K562 (cell line): ENCODE results near the gene PTPN7. TPM values are rescaled to one million over a fixed set of nuclear protein-coding genes. Genes with fewer than 3 reads are reported as not detected.

Source experiments
- ATAC-seq: fragments of 200-7000 bp; cut with Tn5 transposase; 3 replicates; pipeline ENCODE4 v1.9.1; 2020; ENCODE audit warnings: moderate library complexity
- BruUV-seq: library from RNA; stranded (reverse); fragments of 400-500 nt; replicated peaks from 2 replicates; lab custom pipeline; 2021; lab: Mats Ljungman, UMichigan
- CTCF ChIA-PET: fragments of 300-600 bp; formaldehyde crosslinking; extraction: SDS; loops from one replicate; lab custom pipeline; 2021; ENCODE audit warnings: low intra/inter-chr PET ratio; lab: Yijun Ruan, JAX
- POLR2A ChIA-PET: fragments of 300-600, 350-650 bp; sonication (Branson Sonifier 250); formaldehyde crosslinking; extraction: SDS; loops from one replicate; lab custom pipeline; 2021; ENCODE audit warnings: antibody characterized with exemption, inconsistent platforms; lab: Yijun Ruan, JAX
- DNase-seq, 4 experiments: peaks; one replicate each; pipeline versions ENCODE4 v3.0.0 to v3.0.0-alpha.2; 2011 to 2018; ENCODE audit warnings: low spot score in 3 of 4, mixed read lengths in 3 of 4; ENCODE audit errors: extremely low read depth in 1 of 4
- FAIRE-seq: peaks from 2 replicates; lab custom pipeline; 2011; peaks lifted over from hg19 to GRCh38; lab: Jason Lieb, UNC
- H2AFZ ChIP-seq: 2 replicates; pipeline ENCODE4 v1.6.0; 2011; ENCODE audit warnings: low read depth, low read length, control low read depth, inconsistent platforms
- H3K27ac ChIP-seq: fragments of 200-600 bp; 3 replicates; pipeline ENCODE4 v1.8.0; 2011; ENCODE audit warnings: low read depth, mild to moderate bottlenecking, control low read depth, inconsistent platforms, low read length, moderate library complexity, mixed read lengths; ENCODE audit errors: extremely low read depth
- H3K27me3 ChIP-seq, 2 experiments: fragments of 300-600 bp in 1 of 2; 2 replicates in 1 of 2; 3 replicates in 1 of 2; pipeline versions ENCODE4 v1.6.0 to v1.8.0; 2011; ENCODE audit warnings: inconsistent platforms in 2 of 2, low read length in 2 of 2, mild to moderate bottlenecking in 1 of 2, mixed read lengths in 1 of 2, moderate library complexity in 1 of 2; ENCODE audit not compliant: control insufficient read depth in 2 of 2, insufficient read depth in 2 of 2
- H3K36me3 ChIP-seq: fragments of 300-600 bp; 3 replicates; pipeline ENCODE4 v1.8.0; 2011; ENCODE audit warnings: mild to moderate bottlenecking, low read length, inconsistent platforms; ENCODE audit not compliant: control insufficient read depth, insufficient read depth
- H3K4me1 ChIP-seq, 2 experiments: fragments of 200-600 bp in 1 of 2; replicated peaks in 1 of 2; 2 replicates in 1 of 2; 3 replicates in 1 of 2; pipeline versions ENCODE4 v1.5.1 to v1.8.0; 2011; ENCODE audit warnings: inconsistent platforms in 2 of 2, low read length in 2 of 2, mild to moderate bottlenecking in 1 of 2, mixed read lengths in 1 of 2, moderate library complexity in 1 of 2; ENCODE audit not compliant: control insufficient read depth in 2 of 2, insufficient read depth in 2 of 2
- H3K4me2 ChIP-seq: 2 replicates; pipeline ENCODE4 v1.6.1; 2011; ENCODE audit warnings: low read length, control low read depth, inconsistent platforms, mixed read lengths; ENCODE audit not compliant: insufficient read depth
- H3K4me3 ChIP-seq: fragments of 200-600 bp; sonication (generic), shearing (Covaris generic); 2 replicates; pipeline ENCODE4 v1.5.1; 2016; ENCODE audit warnings: control low read depth, inconsistent platforms
- H3K79me2 ChIP-seq: fragments of 200-600 bp; 3 replicates; pipeline ENCODE4 v1.8.0; 2011; ENCODE audit warnings: low read length, inconsistent platforms; ENCODE audit not compliant: control insufficient read depth, insufficient read depth
- H3K9ac ChIP-seq, 2 experiments: 2 replicates each; pipeline versions ENCODE4 v1.6.0 to v1.6.1; 2011; ENCODE audit warnings: low read depth in 2 of 2, low read length in 2 of 2, control low read depth in 1 of 2, inconsistent platforms in 1 of 2, mild to moderate bottlenecking in 1 of 2, mixed read lengths in 1 of 2; ENCODE audit not compliant: insufficient read depth in 1 of 2
- H3K9me1 ChIP-seq: one replicate; pipeline ENCODE4 v1.6.0; 2011; ENCODE audit warnings: inconsistent platforms, mild to moderate bottlenecking, low read length, moderate library complexity; ENCODE audit not compliant: control insufficient read depth, insufficient read depth
- H3K9me3 ChIP-seq: replicated peaks from 2 replicates; pipeline ENCODE4 v1.5.1; 2011; ENCODE audit warnings: low read depth, low read length, inconsistent platforms; ENCODE audit not compliant: control insufficient read depth, insufficient read depth
- H4K20me1 ChIP-seq: replicated peaks from 2 replicates; pipeline ENCODE4 v1.6.1; 2011; ENCODE audit warnings: low read length, inconsistent platforms, mixed read lengths; ENCODE audit not compliant: control insufficient read depth, insufficient read depth
- ARHGAP35 ChIP-seq: fragments of 450-650 bp; IDR thresholded peaks from 2 replicates; pipeline ENCODE4 v1.6.1; 2018; ENCODE audit not compliant: partially characterized antibody
- CTCF ChIP-seq, 3 experiments: IDR thresholded peaks in 2 of 3; conservative IDR thresholded peaks in 1 of 3; 2 replicates each; pipeline ENCODE4 v1.5.1; 2011 to 2012; ENCODE audit warnings: low read length in 3 of 3, mild to moderate bottlenecking in 3 of 3, control low read depth in 2 of 3, improper control_type of control experiment in 1 of 3, inconsistent platforms in 1 of 3, low read depth in 1 of 3, mixed read lengths in 1 of 3, moderate library complexity in 1 of 3; ENCODE audit not compliant: insufficient read depth in 2 of 3
- E2F3 ChIP-seq: fragments of 250-450 bp; sonication (Bioruptor Pico); IDR thresholded peaks from 2 replicates; pipeline ENCODE4 v1.4.0; 2020; ENCODE audit warnings: mild to moderate bottlenecking
- ETV6 ChIP-seq, 3 experiments: fragments of 150-350 bp in 1 of 3; sonication (generic) in 1 of 3; formaldehyde crosslinking in 1 of 3; IDR thresholded peaks; 2 replicates each; pipeline versions ENCODE4 v1.6.1 to v1.8.0; 2014 to 2022; ENCODE audit warnings: borderline replicate concordance in 2 of 3, low read depth in 2 of 3, antibody characterized with exemption in 1 of 3, low read length in 1 of 3, mild to moderate bottlenecking in 1 of 3, missing genetic modification reagents in 1 of 3
- HDGF ChIP-seq: fragments of 450-650 bp; IDR thresholded peaks from 2 replicates; pipeline ENCODE4 v1.6.1; 2016
- KAT7 ChIP-seq: sonication (generic); formaldehyde crosslinking; IDR thresholded peaks from 2 replicates; pipeline ENCODE4 v1.8.0; 2022; ENCODE audit warnings: missing genetic modification reagents, mild to moderate bottlenecking, borderline replicate concordance
- MAZ ChIP-seq, 2 experiments: fragments of 450-650 bp in 1 of 2; sonication (generic) in 1 of 2; formaldehyde crosslinking; IDR thresholded peaks in 1 of 2; conservative IDR thresholded peaks in 1 of 2; 2 replicates each; pipeline versions ENCODE4 v1.4.0 to v1.5.0; 2020; ENCODE audit warnings: mild to moderate bottlenecking in 1 of 2, missing genetic modification reagents in 1 of 2
- XRCC5 ChIP-seq: fragments of 200-400 bp; formaldehyde crosslinking; IDR thresholded peaks from 2 replicates; pipeline ENCODE4 v1.6.1; 2017; ENCODE audit warnings: low read depth, mild to moderate bottlenecking, low read length
- ZFP36 ChIP-seq: fragments of 150-350 bp; IDR thresholded peaks from 2 replicates; pipeline ENCODE4 v1.6.1; 2018; ENCODE audit warnings: low read length, low read depth; ENCODE audit not compliant: partially characterized antibody
- WGBS: fragments of 100-300 bp; shearing (Covaris generic); methylation state at CpG from one replicate; pipeline ENCODE4 v1.1.6; 2016; ENCODE audit warnings: low coverage, mixed read lengths; ENCODE audit not compliant: insufficient coverage; ENCODE audit errors: missing lambda C conversion rate; 5-methylcytosine and 5-hydroxymethylcytosine counted together
- in situ Hi-C: fragments of 300-500 bp; cut with MboI; formaldehyde crosslinking; loops from 4 replicates; pipeline ENCODE4 v1.15.0; 2018; ENCODE audit warnings: inconsistent platforms, mixed read lengths
- intact Hi-C: fragments of 100-400 bp; cut with micrococcal nuclease; formaldehyde crosslinking; loops from 2 replicates; pipeline ENCODE4 v1.14.2; 2022
- polyA plus RNA-seq, 8 experiments: library from polyadenylated mRNA; depleted of rRNA in 4 of 8; stranded (reverse) in 5 of 8; unstranded in 3 of 8; fragments of >200 nt; fragmentation: Nextera tagmentation in 2 of 8; fragmentation: Illumina TruSeq in 1 of 8; extraction: Ambion mirVana in 2 of 8; extraction: Trizol in 1 of 8; gene quantifications; 2 replicates each; pipeline versions ENCODE4 v1.2.1 to v1.2.3, GENCODE V29; 2011 to 2014; ENCODE audit warnings: inconsistent platforms in 1 of 8, missing spikeins in 1 of 8
- total RNA-seq, 7 experiments: library from RNA; depleted of rRNA in 6 of 7; stranded (reverse); fragments of >200 nt in 6 of 7; fragmentation: Illumina TruSeq in 2 of 7; extraction: Trizol in 2 of 7; gene quantifications; 2 replicates each; pipeline versions ENCODE4 v1.2.1 to v1.2.3, GENCODE V29; 2011 to 2021; ENCODE audit warnings: low replicate concordance in 1 of 7

PTPN7 gene
- total and polyA plus RNA-seq, 9 of the 15 experiments (the other 6 are each of a cell fraction or from before 2014, with no cell fraction given): 18.7 to 144 (median 120) TPM

GRCh38 chr1:202140833-202141232, 19.6 kb downstream of the PTPN7 start:
- 0 out of 2 replicates have a peak, but pooled peaks have one; percentile 50 for TF ChIP-seq KAT7 (CRISPR knock-in tag)
- TF ChIP-seq ZFP36: no peak
- DNase-seq (no peak), ATAC-seq (no peak), FAIRE-seq (no peak)
- peaks cover 19 to 32% of the 10 kb centered on the region in 2 experiments; a peak in 4 of 5 replicates for H3K4me1 ChIP-seq
- no peak overlapping the region for H2AFZ ChIP-seq
- intact Hi-C loops (no loop called here), in situ Hi-C loops (no loop called here)
- H3K9me1 ChIP-seq: peaks cover 4% of the 10 kb centered on the region
- BruUV-seq: no TSS peak
- no peak overlapping the region for H3K4me2 ChIP-seq
- H3K36me3 ChIP-seq: peaks cover 19% of the 10 kb centered on the region; the same call in 2 of the 3 replicates
- no peak overlapping the region for H3K9ac ChIP-seq
- ChIA-PET CTCF (interaction anchor here (0.5 kb wide), 1 partner anchor 263 kb away, joined by 3 read pairs; no protein-coding TSS in a partner anchor), POLR2A (interaction anchor here (0.6 to 8.9 kb wide), 2 partner anchors 15 to 1153 kb away, joined by 3 to 49 read pairs; no protein-coding TSS in a partner anchor)
- H3K4me3 ChIP-seq: no peak overlapping the region
- H3K79me2 ChIP-seq: peaks cover 30% of the 10 kb centered on the region
- peaks cover under 1% of the 10 kb centered on the region; the same call in 1 of the 2 replicates for H4K20me1 ChIP-seq
- H3K9me3 ChIP-seq: no peaks in the 10 kb centered on the region
- H3K27me3 ChIP-seq: no peaks in the 10 kb centered on the region
- no peak overlapping the region for H3K27ac ChIP-seq
- WGBS: 91% methylated on average over 4 of the region's 4 CpGs

DNA sequence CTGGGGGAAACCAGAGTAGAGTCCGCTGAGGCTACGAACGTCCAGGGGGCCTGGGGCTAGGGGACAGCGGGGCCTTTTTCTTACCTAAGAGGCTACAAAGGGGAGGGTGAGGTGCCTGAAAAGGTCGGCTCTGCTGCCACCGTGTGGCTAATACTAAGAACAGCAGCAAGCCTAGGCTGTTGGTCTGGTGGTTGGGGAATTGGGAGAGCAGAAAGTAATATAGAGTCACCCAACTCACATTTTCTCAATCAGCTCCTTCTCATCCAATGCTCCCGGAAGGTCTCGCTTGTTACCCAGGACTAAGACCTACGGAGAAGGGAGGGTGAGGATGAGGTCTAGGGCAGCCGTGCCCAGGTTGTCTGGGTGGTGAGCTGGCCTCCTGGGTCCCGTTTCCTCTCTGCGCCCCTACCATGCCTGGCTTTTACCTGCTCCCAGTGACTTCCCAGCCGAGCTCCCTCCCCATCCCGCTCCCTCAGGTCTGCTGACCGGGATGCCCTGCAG, 25.1 kb downstream of the PTPN7 start:
- intact Hi-C loops (loop anchor here (1.0 kb wide), 2 partner anchors 13 to 239 kb away; partner anchors contain the start of gene GPR37L1), in situ Hi-C loops (no loop called here)
- DNase-seq (peak; percentile 84 to 92 (median 90)), ATAC-seq (peak; percentile 95), FAIRE-seq (peak; percentile 97)
- H3K9me1 ChIP-seq: no peaks in the 10 kb centered on the region
- ChIA-PET CTCF (interaction anchor here (1.1 to 3.5 kb wide), 5 partner anchors 17 to 135 kb away, joined by 3 to 32 read pairs (median 11); partner anchors contain the start of gene ELF3), POLR2A (interaction anchor here (0.6 to 2.1 kb wide), 8 partner anchors 8 to 271 kb away, joined by 3 to 16 read pairs (median 4); partner anchors contain the start of gene ARL8A)
- peak overlapping the region in 1 of 2 experiments; percentile 53; a peak in 2 of 4 replicates for H3K9ac ChIP-seq
- H3K79me2 ChIP-seq: no peaks in the 10 kb centered on the region
- WGBS: 20% methylated on average over 15 of the region's 15 CpGs
- BruUV-seq: no TSS peak
- peaks cover 43% of the 10 kb centered on the region; the same call in 2 of the 3 replicates for H3K36me3 ChIP-seq
- H3K4me1 ChIP-seq: peaks cover 0 to 17% of the 10 kb centered on the region in 2 experiments; a peak in 2 of 5 replicates
- no peak overlapping the region for H2AFZ ChIP-seq
- H3K27ac ChIP-seq: no peak overlapping the region
- H4K20me1 ChIP-seq: peaks cover 7% of the 10 kb centered on the region
- H3K4me3 ChIP-seq: no peak overlapping the region
- no peaks in the 10 kb centered on the region for H3K27me3 ChIP-seq
- no peak overlapping the region for H3K4me2 ChIP-seq
- no peaks in the 10 kb centered on the region for H3K9me3 ChIP-seq
- TF ChIP-seq CTCF (IDR thresholded peaks at IDR 0.05 in 2 of 3, conservative IDR thresholded peaks at IDR 0.05 in 1 of 3; ENCODE audit: insufficient read depth in 2 of 3, low read depth in 1 of 3, low read length in 3 of 3) (peak; percentile 83 to 95 (median 86)), XRCC5 (0 out of 2 replicates have a peak, but pooled peaks have one; percentile 37), E2F3 (CRISPR knock-in tag) (no peak), MAZ (CRISPR knock-in tag; conservative IDR thresholded peaks at IDR 0.05 in 1 of 2, IDR thresholded peaks at IDR 0.05 in 1 of 2) (peak in 1 of 2 experiments; percentile 51; a peak in 2 of 4 replicates), ETV6 (IDR thresholded peaks at IDR 0.05; ENCODE audit: borderline replicate concordance in 1 of 2, low read depth in 2 of 2, low read length in 1 of 2) (no peak), ETV6 (CRISPR knock-in tag; IDR thresholded peaks at IDR 0.05; ENCODE audit: borderline replicate concordance) (no peak), ARHGAP35 (no peak), HDGF (peak; percentile 33; the same call in 1 of the 2 replicates)
